HG03575 (cell line): ENCODE results near the gene PDK3.

Experiments used
- ATAC-seq: cut with Tn5 transposase; IDR thresholded peaks from one replicate; pipeline ENCODE4 v1.9.1; 2021; ENCODE audit not compliant: unreplicated experiment, insufficient number of reproducible peaks, low FRiP score; ENCODE audit errors: extremely low read depth

Gene PDK3

GRCh38 chrX:24478509-24478908 lies 13.4 kb downstream of the PDK3 start:
- ATAC-seq = no peak

- peak; percentile 75 for ATAC-seq
Measured at GRCh38 chrX:24479924-24480323, 14.8 kb downstream of the PDK3 start.

- peak; percentile 10 for ATAC-seq
Measured at GRCh38 chrX:24480400-24480865, 15.3 kb downstream of the PDK3 start.

- ATAC-seq = no peak
Measured at GRCh38 chrX:24482823-24483415, 17.8 kb downstream of the PDK3 start.

- no peak for ATAC-seq
Measured at GRCh38 chrX:24483596-24483995, 18.5 kb downstream of the PDK3 start.

GRCh38 chrX:24485323-24485722 lies 20.2 kb downstream of the PDK3 start:
- no peak for ATAC-seq

- ATAC-seq = no peak
Measured at GRCh38 chrX:24485976-24486680, 21.0 kb downstream of the PDK3 start.

- ATAC-seq = no peak
Measured at GRCh38 chrX:24487571-24487970, 22.5 kb downstream of the PDK3 start.

- ATAC-seq = no peak
Measured at GRCh38 chrX:24491741-24492140, 26.7 kb downstream of the PDK3 start.

GRCh38 chrX:24493740-24494581 lies 28.9 kb downstream of the PDK3 start:
- no peak for ATAC-seq

- no peak for ATAC-seq
Measured at GRCh38 chrX:24494647-24495075, 29.6 kb downstream of the PDK3 start.

- no peak for ATAC-seq
Measured at GRCh38 chrX:24495700-24496099, 30.6 kb downstream of the PDK3 start.

- no peak for ATAC-seq
Measured at GRCh38 chrX:24498181-24498580, 33.1 kb downstream of the PDK3 start.

- ATAC-seq = no peak
Measured at GRCh38 chrX:24498975-24499374, 33.9 kb downstream of the PDK3 start.

- ATAC-seq = peak; percentile 53
Measured at GRCh38 chrX:24506082-24506481, 41.0 kb downstream of the PDK3 start.

- ATAC-seq = no peak
Measured at GRCh38 chrX:24508375-24508774, 43.3 kb downstream of the PDK3 start.

GRCh38 chrX:24513416-24513815 lies 48.3 kb downstream of the PDK3 start:
- peak; percentile 90 for ATAC-seq

- ATAC-seq = no peak
Measured at GRCh38 chrX:24515447-24515846, 50.4 kb downstream of the PDK3 start.

- ATAC-seq = no peak
Measured at GRCh38 chrX:24520472-24520871, 55.4 kb downstream of the PDK3 start.

- ATAC-seq = no peak
Measured at GRCh38 chrX:24525455-24525854, 60.4 kb downstream of the PDK3 start.
